ENCODE data around the gene CTIF. TPM values are rescaled to one million over a fixed set of nuclear protein-coding genes. Genes with fewer than 3 reads are reported as not detected.
"Not testable (repeated sequence)": the region's sequence is repeated elsewhere in the genome, so short reads cannot be mapped to it uniquely, and the experiment has no call there.

The CTIF gene
- total and polyA plus RNA-seq, 10 donors = 5.2 to 39.2 (median 18.5) TPM

DNA sequence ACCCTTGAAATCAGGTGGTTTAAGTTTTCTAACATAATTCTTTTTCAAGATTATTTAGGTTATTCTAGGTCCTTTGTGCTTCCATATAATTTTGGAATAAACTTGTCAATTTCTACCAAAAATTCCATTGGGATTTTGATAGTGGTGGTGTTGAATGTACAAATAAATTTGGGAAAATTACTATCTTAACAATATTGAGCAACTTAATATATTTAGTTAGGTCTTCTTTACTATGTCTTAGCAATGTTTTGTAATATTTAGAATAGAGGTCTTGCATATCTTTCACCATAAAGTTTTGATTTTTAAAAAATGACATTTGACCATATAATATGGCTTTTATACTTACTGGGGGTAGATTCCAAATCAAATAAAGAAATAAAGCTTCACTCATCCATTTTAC lies 34.0 kb upstream of the CTIF start:
- TF ChIP-seq, protein P1, sequence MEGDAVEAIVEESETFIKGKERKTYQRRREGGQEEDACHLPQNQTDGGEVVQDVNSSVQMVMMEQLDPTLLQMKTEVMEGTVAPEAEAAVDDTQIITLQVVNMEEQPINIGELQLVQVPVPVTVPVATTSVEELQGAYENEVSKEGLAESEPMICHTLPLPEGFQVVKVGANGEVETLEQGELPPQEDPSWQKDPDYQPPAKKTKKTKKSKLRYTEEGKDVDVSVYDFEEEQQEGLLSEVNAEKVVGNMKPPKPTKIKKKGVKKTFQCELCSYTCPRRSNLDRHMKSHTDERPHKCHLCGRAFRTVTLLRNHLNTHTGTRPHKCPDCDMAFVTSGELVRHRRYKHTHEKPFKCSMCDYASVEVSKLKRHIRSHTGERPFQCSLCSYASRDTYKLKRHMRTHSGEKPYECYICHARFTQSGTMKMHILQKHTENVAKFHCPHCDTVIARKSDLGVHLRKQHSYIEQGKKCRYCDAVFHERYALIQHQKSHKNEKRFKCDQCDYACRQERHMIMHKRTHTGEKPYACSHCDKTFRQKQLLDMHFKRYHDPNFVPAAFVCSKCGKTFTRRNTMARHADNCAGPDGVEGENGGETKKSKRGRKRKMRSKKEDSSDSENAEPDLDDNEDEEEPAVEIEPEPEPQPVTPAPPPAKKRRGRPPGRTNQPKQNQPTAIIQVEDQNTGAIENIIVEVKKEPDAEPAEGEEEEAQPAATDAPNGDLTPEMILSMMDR (IDR thresholded peaks at IDR 0.05 in 8 of 11, conservative IDR thresholded peaks at IDR 0.05 in 3 of 11) = no peak
- TF ChIP-seq POLR2AphosphoS5 (IDR thresholded peaks at IDR 0.05) (no peak), POLR2A (IDR thresholded peaks at IDR 0.05) (no peak)
- no peak overlapping the region for H3K4me3 ChIP-seq
- intact Hi-C loops (cut with DNase I; ENCODE audit: low total_unique reads) = no loop called here
- peaks cover 0 to 7% (median 0%) of the 10 kb centered on the region in 7 donors for H3K27me3 ChIP-seq (replicated peaks in 1 of 7)
- no peak for DNase-seq
- H3K36me3 ChIP-seq = no peaks in the 10 kb centered on the region
- no peaks in the 10 kb centered on the region for H3K4me1 ChIP-seq
- peaks cover 0 to 54% (median 27%) of the 10 kb centered on the region in 8 donors for H3K9me3 ChIP-seq
- H3K27ac ChIP-seq = no peak overlapping the region

DNA sequence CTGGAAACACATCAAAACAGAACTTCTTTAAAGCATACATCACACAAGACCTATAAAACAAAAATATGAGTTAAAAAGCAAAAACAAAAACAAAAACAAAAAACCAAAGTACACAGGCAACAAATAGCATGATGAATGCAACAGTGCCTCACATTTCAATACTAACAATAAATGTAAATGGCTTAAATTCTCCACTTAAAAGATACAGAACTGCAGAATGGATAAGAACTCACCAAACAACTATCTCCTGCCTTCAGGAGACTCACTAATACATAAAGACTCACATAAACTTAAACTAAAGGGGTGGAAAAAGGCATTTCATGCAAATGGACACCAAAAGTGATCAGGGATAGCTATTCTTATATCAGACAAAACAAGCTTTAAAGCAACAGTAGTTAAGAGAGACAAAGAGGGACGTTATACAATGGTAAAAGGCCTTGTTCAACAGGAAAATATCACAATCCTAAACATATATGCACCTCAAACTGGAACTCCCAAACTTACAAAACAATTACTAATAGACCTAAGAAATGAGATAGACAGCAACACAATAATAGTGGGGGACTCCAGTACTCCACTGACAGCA lies 31.8 kb upstream of the CTIF start:
- H3K4me1 ChIP-seq; H3K4me3 ChIP-seq; H3K36me3 ChIP-seq; intact Hi-C loops (cut with DNase I; ENCODE audit: low total_unique reads); DNase-seq; H3K27ac ChIP-seq; H3K27me3 ChIP-seq (replicated peaks in 1 of 7): not testable (repeated sequence)
- H3K9me3 ChIP-seq = peaks cover 0 to 54% (median 27%) of the 10 kb centered on the region in 8 donors
- 70 to 86% (median 82%) methylated on average over 1 of the region's 1 CpG for WGBS, 5 donors

DNA sequence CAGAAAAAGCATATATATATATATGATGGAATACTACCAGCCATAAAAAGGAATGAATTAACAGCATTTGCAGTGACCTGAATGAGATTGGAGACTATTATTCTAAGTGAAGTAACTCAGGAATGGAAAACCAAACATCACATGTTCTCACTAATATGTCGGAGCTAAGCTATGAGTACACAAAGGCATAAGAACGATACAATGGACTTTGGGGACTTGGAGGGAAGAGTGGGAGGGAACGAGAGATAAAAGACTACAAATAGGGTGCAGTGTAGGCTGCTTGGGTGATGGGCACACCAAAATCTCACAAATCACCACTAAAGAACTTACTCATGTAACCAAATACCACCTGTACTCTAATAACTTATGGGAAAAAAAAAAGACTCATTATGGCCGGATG lies 26.3 kb upstream of the CTIF start:
- H3K4me3 ChIP-seq; H3K4me1 ChIP-seq; H3K36me3 ChIP-seq; intact Hi-C loops (cut with DNase I; ENCODE audit: low total_unique reads); DNase-seq; H3K27ac ChIP-seq: not testable (repeated sequence)
- peaks cover 0 to 14% (median 3%) of the 10 kb centered on the region in 8 donors for H3K9me3 ChIP-seq
- 87 to 97% (median 93%) methylated on average over 4 of the region's 4 CpGs for WGBS, 5 donors
- peaks cover 0 to 23% (median 0%) of the 10 kb centered on the region in 7 donors for H3K27me3 ChIP-seq (replicated peaks in 1 of 7)

DNA sequence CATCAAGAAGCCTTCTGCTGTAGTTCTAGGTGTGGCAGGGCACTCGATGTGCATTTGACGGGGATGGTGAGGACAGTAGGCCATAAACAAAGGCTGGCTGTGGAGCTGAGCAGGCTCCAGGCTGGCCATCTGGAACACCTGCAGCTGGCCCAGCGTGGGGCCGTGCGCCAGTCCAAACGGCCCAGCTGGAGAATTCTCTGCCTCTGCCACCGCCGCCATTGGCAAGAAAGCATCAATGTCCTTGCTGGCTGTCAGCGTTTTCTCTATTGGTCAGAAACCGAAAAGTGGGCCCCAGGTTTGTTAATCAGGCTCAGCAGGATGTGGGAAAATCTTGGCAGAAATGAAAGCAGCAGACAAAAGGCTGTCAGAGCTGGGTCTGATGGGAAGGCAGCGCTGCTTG lies 24.0 kb upstream of the CTIF start:
- Histone ChIP-seq H3K9me3 (no peaks in the 10 kb centered on the region), H3K36me3 (no peaks in the 10 kb centered on the region), H3K4me1 (no peaks in the 10 kb centered on the region), H3K27me3 (replicated peaks in 1 of 7) (peaks cover 0 to 23% (median 0%) of the 10 kb centered on the region in 7 donors), H3K27ac (no peak overlapping the region), H3K4me3 (no peak overlapping the region)
- intact Hi-C loops (cut with DNase I; ENCODE audit: low total_unique reads) = no loop called here
- TF ChIP-seq, protein P1 (IDR thresholded peaks at IDR 0.05 in 8 of 11, conservative IDR thresholded peaks at IDR 0.05 in 3 of 11) = no peak
- TF ChIP-seq POLR2A (IDR thresholded peaks at IDR 0.05) (no peak), POLR2AphosphoS5 (IDR thresholded peaks at IDR 0.05) (no peak)
- DNase-seq = no peak
- 85 to 92% (median 89%) methylated on average over 11 of the region's 11 CpGs for WGBS, 5 donors

DNA sequence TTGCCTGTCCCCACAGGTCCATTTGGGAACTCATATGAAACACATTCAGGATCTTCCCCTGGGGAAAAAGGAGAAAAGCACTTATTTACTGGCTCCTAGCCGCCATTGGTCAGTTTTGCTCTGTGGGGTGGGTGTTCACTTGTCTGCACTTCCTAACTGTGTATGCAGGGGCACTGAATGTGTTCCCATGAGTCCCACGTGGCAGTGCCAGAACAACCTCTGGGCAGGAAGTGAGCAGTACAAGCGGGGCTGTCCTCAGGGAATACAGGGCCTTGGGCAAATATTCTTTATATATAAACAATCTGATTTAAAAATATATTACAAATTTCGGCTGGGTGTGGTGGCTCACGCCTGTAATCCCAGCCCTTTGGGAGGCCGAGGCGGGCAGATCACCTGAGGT lies 21.8 kb upstream of the CTIF start:
- Histone ChIP-seq H3K27ac (no peak overlapping the region), H3K27me3 (replicated peaks in 1 of 7) (peaks cover 0 to 30% (median 0%) of the 10 kb centered on the region in 7 donors), H3K9me3 (no peaks in the 10 kb centered on the region), H3K4me3 (no peak overlapping the region), H3K36me3 (no peaks in the 10 kb centered on the region), H3K4me1 (no peaks in the 10 kb centered on the region)
- WGBS, 5 donors = 49 to 79% (median 72%) methylated on average over 7 of the region's 7 CpGs
- no peak for DNase-seq
- TF ChIP-seq, protein P1 (IDR thresholded peaks at IDR 0.05 in 8 of 11, conservative IDR thresholded peaks at IDR 0.05 in 3 of 11) = no peak
- no peak for TF ChIP-seq POLR2A (IDR thresholded peaks at IDR 0.05)
- no peak for TF ChIP-seq POLR2AphosphoS5 (IDR thresholded peaks at IDR 0.05)
- intact Hi-C loops (cut with DNase I; ENCODE audit: low total_unique reads) = no loop called here
